ENCODE data around the gene GET4.
A peak's percentile ranks its signal among the peaks of the same experiment; 100 is the strongest.

Gene GET4

DNA sequence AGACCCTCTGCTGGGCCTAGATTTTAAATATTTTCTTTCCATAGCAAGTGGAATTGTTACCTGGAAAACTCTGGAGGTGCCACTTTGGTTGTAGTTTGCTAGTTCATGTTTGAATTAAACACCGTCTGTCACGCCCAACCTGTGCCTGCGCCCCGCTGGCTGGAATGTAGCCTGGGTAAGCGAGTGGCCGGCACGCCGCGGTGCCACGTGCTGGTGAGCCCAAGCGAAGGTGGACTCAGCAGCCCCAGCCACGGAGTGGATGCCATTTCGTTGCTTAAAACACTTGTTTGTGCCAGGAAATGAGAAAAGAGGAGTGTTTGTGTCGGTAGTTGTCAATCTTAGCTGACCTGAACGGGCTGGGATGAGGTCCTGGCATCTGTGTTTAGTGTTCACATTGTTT, 2.7 kb downstream of the GET4 start:
- no peak overlapping the region for H3K9ac ChIP-seq (ENCODE audit: insufficient read length, low read depth)
- peaks cover 64% of the 10 kb centered on the region for H3K36me3 ChIP-seq (ENCODE audit: insufficient read depth, insufficient read length, low read length)
- DNase-seq (ENCODE audit: low read depth, low spot score): no peak
- no peaks in the 10 kb centered on the region for H3K27me3 ChIP-seq (ENCODE audit: insufficient read depth, insufficient read length)
- TF ChIP-seq SUZ12 (IDR thresholded peaks at IDR 0.05; ENCODE audit: extremely low read depth, insufficient read depth, insufficient read length) (no peak), YY1 (IDR thresholded peaks at IDR 0.05; ENCODE audit: insufficient read depth, insufficient read length) (no peak), ZNF274 (IDR thresholded peaks at IDR 0.05; ENCODE audit: low read depth, low read length) (no peak)
- no peaks in the 10 kb centered on the region; the same call in 1 of the 2 replicates for H3K9me3 ChIP-seq (ENCODE audit: insufficient read depth, low read length)
- H3K4me3 ChIP-seq (ENCODE audit: insufficient read length, low read depth): no peak overlapping the region
- peaks cover 12% of the 10 kb centered on the region for H3K4me1 ChIP-seq (ENCODE audit: insufficient read depth, insufficient read length)

GRCh38 chr7:879706-880105, 3.4 kb downstream of the GET4 start:
- no peak for DNase-seq (ENCODE audit: low read depth, low spot score)
- H3K9me3 ChIP-seq (ENCODE audit: insufficient read depth, low read length): no peaks in the 10 kb centered on the region; the same call in 1 of the 2 replicates
- peaks cover 14% of the 10 kb centered on the region for H3K4me1 ChIP-seq (ENCODE audit: insufficient read depth, insufficient read length)
- peaks cover 64% of the 10 kb centered on the region for H3K36me3 ChIP-seq (ENCODE audit: insufficient read depth, insufficient read length, low read length)
- no peak overlapping the region for H3K9ac ChIP-seq (ENCODE audit: insufficient read length, low read depth)
- no peaks in the 10 kb centered on the region for H3K27me3 ChIP-seq (ENCODE audit: insufficient read depth, insufficient read length)
- no peak overlapping the region for H3K4me3 ChIP-seq (ENCODE audit: insufficient read length, low read depth)
- TF ChIP-seq YY1 (IDR thresholded peaks at IDR 0.05; ENCODE audit: insufficient read depth, insufficient read length): no peak
- no peak for TF ChIP-seq SUZ12 (IDR thresholded peaks at IDR 0.05; ENCODE audit: extremely low read depth, insufficient read depth, insufficient read length)
- no peak for TF ChIP-seq ZNF274 (IDR thresholded peaks at IDR 0.05; ENCODE audit: low read depth, low read length)

- Histone ChIP-seq H3K9me3 (ENCODE audit: insufficient read depth, low read length) (no peaks in the 10 kb centered on the region; the same call in 1 of the 2 replicates), H3K9ac (ENCODE audit: insufficient read length, low read depth) (no peak overlapping the region), H3K27me3 (ENCODE audit: insufficient read depth, insufficient read length) (no peaks in the 10 kb centered on the region), H3K36me3 (ENCODE audit: insufficient read depth, insufficient read length, low read length) (peaks cover 61% of the 10 kb centered on the region), H3K4me3 (ENCODE audit: insufficient read length, low read depth) (no peak overlapping the region), H3K4me1 (ENCODE audit: insufficient read depth, insufficient read length) (peaks cover 14% of the 10 kb centered on the region)
- DNase-seq (ENCODE audit: low read depth, low spot score): no peak
- TF ChIP-seq SUZ12 (IDR thresholded peaks at IDR 0.05; ENCODE audit: extremely low read depth, insufficient read depth, insufficient read length) (no peak), ZNF274 (IDR thresholded peaks at IDR 0.05; ENCODE audit: low read depth, low read length) (no peak), YY1 (IDR thresholded peaks at IDR 0.05; ENCODE audit: insufficient read depth, insufficient read length) (no peak)
These were observed 4.1 kb downstream of the GET4 start for GRCh38 chr7:880450-880849.

DNA sequence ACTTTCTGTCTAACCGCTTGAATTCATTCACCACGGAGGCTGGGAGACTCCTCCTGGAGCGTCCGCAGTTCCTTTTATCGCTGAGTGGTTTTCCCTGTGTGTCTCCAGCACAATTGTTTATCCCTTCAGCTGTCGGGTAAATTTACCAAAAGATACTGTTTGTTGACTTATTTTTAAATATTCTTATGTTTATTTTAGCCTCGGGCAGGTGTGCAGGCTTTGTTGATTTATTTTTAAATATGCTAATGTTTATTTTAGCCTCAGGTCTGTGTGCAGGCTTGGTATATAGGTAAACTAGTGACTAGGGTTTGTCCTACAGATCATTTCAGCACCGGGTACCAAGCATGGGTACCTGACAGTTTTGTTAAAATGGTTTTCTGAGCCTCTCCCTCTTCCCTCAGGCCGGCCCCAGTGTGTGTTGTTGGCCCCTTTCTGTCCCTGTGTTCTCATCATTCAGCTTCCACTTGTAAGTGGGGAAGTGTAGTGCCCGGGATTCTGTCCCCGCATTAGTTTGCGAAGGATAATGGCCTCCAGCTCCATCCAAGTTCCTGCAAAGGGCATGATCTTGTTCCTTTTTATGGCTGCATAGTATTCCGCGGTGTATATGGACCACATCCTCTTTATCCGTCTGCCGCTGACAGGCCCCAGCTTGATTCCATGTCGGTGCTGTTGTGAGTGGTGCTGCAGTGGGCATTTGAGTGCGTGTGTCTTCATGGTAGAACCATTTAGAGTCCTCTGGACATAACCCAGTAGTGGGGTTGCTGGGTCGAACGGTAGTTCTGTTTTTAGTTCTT, 5.3 kb downstream of the GET4 start:
- H3K36me3 ChIP-seq (ENCODE audit: insufficient read depth, insufficient read length, low read length): peaks cover 71% of the 10 kb centered on the region
- no peak for DNase-seq (ENCODE audit: low read depth, low spot score)
- no peaks in the 10 kb centered on the region for H3K27me3 ChIP-seq (ENCODE audit: insufficient read depth, insufficient read length)

GRCh38 chr7:882336-883035, 6.1 kb downstream of the GET4 start:
- no peak overlapping the region for H3K9ac ChIP-seq (ENCODE audit: insufficient read length, low read depth)
- TF ChIP-seq SUZ12 (IDR thresholded peaks at IDR 0.05; ENCODE audit: extremely low read depth, insufficient read depth, insufficient read length) (no peak), YY1 (IDR thresholded peaks at IDR 0.05; ENCODE audit: insufficient read depth, insufficient read length) (no peak), ZNF274 (IDR thresholded peaks at IDR 0.05; ENCODE audit: low read depth, low read length) (no peak)
- H3K4me1 ChIP-seq (ENCODE audit: insufficient read depth, insufficient read length): peaks cover 15% of the 10 kb centered on the region
- DNase-seq (ENCODE audit: low read depth, low spot score): no peak
- no peaks in the 10 kb centered on the region for H3K9me3 ChIP-seq (ENCODE audit: insufficient read depth, low read length)
- H3K36me3 ChIP-seq (ENCODE audit: insufficient read depth, insufficient read length, low read length): peaks cover 79% of the 10 kb centered on the region
- no peaks in the 10 kb centered on the region for H3K27me3 ChIP-seq (ENCODE audit: insufficient read depth, insufficient read length)
- H3K4me3 ChIP-seq (ENCODE audit: insufficient read length, low read depth): no peak overlapping the region

More for the DNA sequence above, 5.3 kb downstream of the GET4 start:
- Histone ChIP-seq H3K9me3 (ENCODE audit: insufficient read depth, low read length) (no peaks in the 10 kb centered on the region), H3K4me1 (ENCODE audit: insufficient read depth, insufficient read length) (peaks cover 15% of the 10 kb centered on the region), H3K4me3 (ENCODE audit: insufficient read length, low read depth) (no peak overlapping the region), H3K9ac (ENCODE audit: insufficient read length, low read depth) (no peak overlapping the region)
- TF ChIP-seq SUZ12 (IDR thresholded peaks at IDR 0.05; ENCODE audit: extremely low read depth, insufficient read depth, insufficient read length) (no peak), ZNF274 (IDR thresholded peaks at IDR 0.05; ENCODE audit: low read depth, low read length) (no peak), YY1 (IDR thresholded peaks at IDR 0.05; ENCODE audit: insufficient read depth, insufficient read length) (no peak)

- TF ChIP-seq SUZ12 (IDR thresholded peaks at IDR 0.05; ENCODE audit: extremely low read depth, insufficient read depth, insufficient read length) (no peak), ZNF274 (IDR thresholded peaks at IDR 0.05; ENCODE audit: low read depth, low read length) (no peak), YY1 (IDR thresholded peaks at IDR 0.05; ENCODE audit: insufficient read depth, insufficient read length) (no peak)
- H3K9me3 ChIP-seq (ENCODE audit: insufficient read depth, low read length): no peaks in the 10 kb centered on the region
- no peak for DNase-seq (ENCODE audit: low read depth, low spot score)
- H3K27me3 ChIP-seq (ENCODE audit: insufficient read depth, insufficient read length): no peaks in the 10 kb centered on the region
- H3K36me3 ChIP-seq (ENCODE audit: insufficient read depth, insufficient read length, low read length): peaks cover 83% of the 10 kb centered on the region
- H3K4me1 ChIP-seq (ENCODE audit: insufficient read depth, insufficient read length): peaks cover 22% of the 10 kb centered on the region
- H3K9ac ChIP-seq (ENCODE audit: insufficient read length, low read depth): peak overlapping the region; percentile 45
- H3K4me3 ChIP-seq (ENCODE audit: insufficient read length, low read depth): no peak overlapping the region
These were observed 7.0 kb downstream of the GET4 start for GRCh38 chr7:883055-884021.
